Naive thymus-derived CD4-positive, alpha-beta T cell (primary cell): ENCODE data around the gene GUK1. TPM values are rescaled to one million over a fixed set of nuclear protein-coding genes. Genes with fewer than 3 reads are reported as not detected.
A peak's percentile ranks its signal among the peaks of the same experiment; 100 is the strongest.

ENCODE experiments used
- ATAC-seq: fragments of 150-1000 bp; cut with Tn5 transposase; 2 replicates; pipeline ENCODE4 v1.10.0; 2021; ENCODE audit warnings: mild to moderate bottlenecking, moderate library complexity
- CTCF ChIA-PET: fragments of 350-600 bp; sonication (Branson Sonifier 250); formaldehyde crosslinking; loops from one replicate; lab custom pipeline; 2021; ENCODE audit warnings: antibody characterized with exemption; lab: Charles Lee
- POLR2A ChIA-PET: fragments of 350-600 bp; sonication (Branson Sonifier 250); formaldehyde crosslinking; loops from one replicate; lab custom pipeline; 2021; ENCODE audit warnings: antibody characterized with exemption, inconsistent platforms; lab: Charles Lee
- DNase-seq, 9 donors: peaks; one replicate each; pipeline versions ENCODE4 v3.0.0 to v3.0.0-alpha.2; 2020 to 2022; ENCODE audit warnings: mixed read lengths in 1 of 9
- H3K27ac ChIP-seq: one replicate; pipeline ENCODE4 v1.7.0; 2013; ENCODE audit warnings: mild to moderate bottlenecking, low read depth, low read length, moderate library complexity
- H3K27me3 ChIP-seq, 2 donors: one replicate each; pipeline ENCODE4 v1.7.0; 2013; ENCODE audit warnings: low read length in 2 of 2, mild to moderate bottlenecking in 2 of 2, moderate library complexity in 2 of 2; ENCODE audit not compliant: control insufficient read depth in 2 of 2, insufficient read depth in 2 of 2
- H3K36me3 ChIP-seq, 3 experiments: 1 replicate in 2 of 3; 2 replicates in 1 of 3; pipeline ENCODE4 v1.7.0; 2013; ENCODE audit warnings: low read length in 3 of 3, mild to moderate bottlenecking in 3 of 3, moderate library complexity in 1 of 3; ENCODE audit not compliant: insufficient read depth in 3 of 3, control insufficient read depth in 2 of 3
- H3K4me1 ChIP-seq, 2 donors: one replicate each; pipeline ENCODE4 v1.7.0; 2013; ENCODE audit warnings: low read length in 2 of 2, mild to moderate bottlenecking in 2 of 2, moderate library complexity in 1 of 2; ENCODE audit not compliant: control insufficient read depth in 2 of 2, insufficient read depth in 2 of 2
- H3K4me3 ChIP-seq: 2 replicates; pipeline ENCODE4 v1.7.0; 2013; ENCODE audit warnings: mild to moderate bottlenecking, low read length
- H3K9me3 ChIP-seq, 3 experiments: 1 replicate in 2 of 3; 2 replicates in 1 of 3; pipeline ENCODE4 v1.7.0; 2013; ENCODE audit warnings: low read length in 3 of 3; ENCODE audit not compliant: control insufficient read depth in 2 of 3
- H3K27ac Mint-ChIP-seq, 9 donors: one replicate each; pipeline ENCODE4 v1.8.0; 2020 to 2022; ENCODE audit warnings: mixed read lengths in 9 of 9, mild to moderate bottlenecking in 8 of 9, moderate library complexity in 5 of 9, inconsistent platforms in 2 of 9
- H3K27me3 Mint-ChIP-seq, 5 donors: one replicate each; pipeline ENCODE4 v1.8.0; 2021 to 2022; ENCODE audit warnings: mixed read lengths in 5 of 5, mild to moderate bottlenecking in 1 of 5
- H3K36me3 Mint-ChIP-seq, 5 donors: one replicate each; pipeline ENCODE4 v1.8.0; 2020 to 2022; ENCODE audit warnings: mixed read lengths in 5 of 5, mild to moderate bottlenecking in 3 of 5, inconsistent platforms in 1 of 5
- H3K4me1 Mint-ChIP-seq, 7 donors: one replicate each; pipeline ENCODE4 v1.8.0; 2020 to 2022; ENCODE audit warnings: mixed read lengths in 7 of 7, mild to moderate bottlenecking in 3 of 7, inconsistent platforms in 1 of 7
- H3K4me3 Mint-ChIP-seq, 10 donors: one replicate each; pipeline ENCODE4 v1.8.0; 2020 to 2022; ENCODE audit warnings: mild to moderate bottlenecking in 10 of 10, mixed read lengths in 10 of 10, moderate library complexity in 6 of 10, inconsistent platforms in 2 of 10
- H3K9me3 Mint-ChIP-seq, 11 donors: one replicate each; pipeline ENCODE4 v1.8.0; 2020 to 2022; ENCODE audit warnings: mixed read lengths in 11 of 11, mild to moderate bottlenecking in 4 of 11, inconsistent platforms in 1 of 11, moderate library complexity in 1 of 11
- intact Hi-C, 2 donors: fragments of 100-400 bp; cut with micrococcal nuclease; formaldehyde crosslinking; loops; one replicate each; pipeline ENCODE4 v1.15.1; 2023
- polyA plus RNA-seq, 2 donors: library from polyadenylated mRNA; unstranded; fragments of 300-500 nt; fragmentation: Illumina TruSeq; gene quantifications; one replicate each; pipeline ENCODE4 v1.2.3, GENCODE V29; 2021
- total RNA-seq, 6 experiments: library from RNA in 5 of 6; stranded (reverse) in 5 of 6; gene quantifications; 1 replicate in 5 of 6; 2 replicates in 1 of 6; pipeline ENCODE4 v1.2.3 and lab custom pipeline; 2021 to 2026

The GUK1 gene
- total and polyA plus RNA-seq, 7 experiments from 2014 or later = 145 to 315 (median 279) TPM

DNA sequence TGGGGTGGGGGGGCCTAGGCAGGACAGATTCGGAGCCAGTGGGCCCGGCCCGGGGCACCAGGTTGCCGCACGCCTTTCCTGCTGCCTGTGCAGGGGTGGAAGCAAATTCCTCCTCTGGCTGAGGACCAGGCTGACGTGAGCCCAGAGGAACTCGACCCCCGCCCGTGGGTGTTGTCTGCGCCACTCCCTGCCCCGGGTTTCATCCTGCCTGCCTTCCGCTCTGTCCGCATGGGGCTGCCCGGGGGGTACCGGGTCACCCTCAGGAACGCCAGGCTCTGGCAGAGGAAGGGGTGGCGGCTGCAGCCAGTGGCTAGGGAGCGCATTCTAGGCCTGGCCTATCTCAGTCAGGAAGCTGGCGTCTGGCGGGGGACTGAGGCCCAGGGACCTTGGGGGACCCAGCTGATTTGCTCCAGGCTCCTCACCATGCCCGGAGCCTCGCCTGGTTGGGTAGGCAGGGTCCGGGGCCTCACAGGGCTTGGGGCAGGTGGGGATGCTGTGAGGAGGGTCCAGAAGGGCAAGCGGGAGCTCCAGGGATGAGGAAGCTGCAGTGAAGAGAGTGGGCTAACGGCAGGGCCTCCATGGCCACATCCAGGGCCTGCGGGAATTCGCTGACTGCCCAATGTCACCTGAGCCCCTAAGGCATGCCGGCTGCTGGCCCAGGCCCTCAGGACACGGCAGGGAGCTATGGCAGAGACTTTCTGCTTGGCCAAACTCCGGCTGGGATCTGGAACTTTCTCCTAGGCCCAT lies 23.1 kb downstream of the GUK1 start:
- no peak overlapping the region for H3K4me3 ChIP-seq
- H3K27ac ChIP-seq = peak overlapping the region; percentile 92
- H3K9me3 Mint-ChIP-seq = peaks cover 0 to 2% (median 0%) of the 10 kb centered on the region in 11 donors
- no peaks in the 10 kb centered on the region for H3K27me3 ChIP-seq
- peaks cover 14 to 36% of the 10 kb centered on the region in 2 donors for H3K4me1 ChIP-seq
- peak overlapping the region in 2 of 10 donors; percentile 34 to 52 for H3K4me3 Mint-ChIP-seq
- ATAC-seq (no peak), DNase-seq (no peak)
- CTCF ChIA-PET = interaction anchor here (1.2 to 1.4 kb wide), 2 partner anchors 19 to 23 kb away, joined by 3 to 4 read pairs; partner anchors contain the start of gene GUK1
- H3K36me3 Mint-ChIP-seq = no peaks in the 10 kb centered on the region
- peak overlapping the region in 7 of 9 donors; percentile 41 to 98 (median 97) for H3K27ac Mint-ChIP-seq
- no peaks in the 10 kb centered on the region for H3K36me3 ChIP-seq
- POLR2A ChIA-PET = interaction anchor here (0.6 to 8.3 kb wide), 6 partner anchors 14 to 295 kb away, joined by 3 to 109 read pairs (median 6); partner anchors contain the start of genes GJC2 and GUK1
- H3K9me3 ChIP-seq = no peaks in the 10 kb centered on the region
- intact Hi-C loops = loop anchor here in 1 of 2 donors (10.0 kb wide), 1 partner anchor 1182 kb away; the partner anchor contains the start of gene CCSAP
- peaks cover 7 to 49% (median 34%) of the 10 kb centered on the region in 7 donors for H3K4me1 Mint-ChIP-seq
- H3K27me3 Mint-ChIP-seq = no peaks in the 10 kb centered on the region

DNA sequence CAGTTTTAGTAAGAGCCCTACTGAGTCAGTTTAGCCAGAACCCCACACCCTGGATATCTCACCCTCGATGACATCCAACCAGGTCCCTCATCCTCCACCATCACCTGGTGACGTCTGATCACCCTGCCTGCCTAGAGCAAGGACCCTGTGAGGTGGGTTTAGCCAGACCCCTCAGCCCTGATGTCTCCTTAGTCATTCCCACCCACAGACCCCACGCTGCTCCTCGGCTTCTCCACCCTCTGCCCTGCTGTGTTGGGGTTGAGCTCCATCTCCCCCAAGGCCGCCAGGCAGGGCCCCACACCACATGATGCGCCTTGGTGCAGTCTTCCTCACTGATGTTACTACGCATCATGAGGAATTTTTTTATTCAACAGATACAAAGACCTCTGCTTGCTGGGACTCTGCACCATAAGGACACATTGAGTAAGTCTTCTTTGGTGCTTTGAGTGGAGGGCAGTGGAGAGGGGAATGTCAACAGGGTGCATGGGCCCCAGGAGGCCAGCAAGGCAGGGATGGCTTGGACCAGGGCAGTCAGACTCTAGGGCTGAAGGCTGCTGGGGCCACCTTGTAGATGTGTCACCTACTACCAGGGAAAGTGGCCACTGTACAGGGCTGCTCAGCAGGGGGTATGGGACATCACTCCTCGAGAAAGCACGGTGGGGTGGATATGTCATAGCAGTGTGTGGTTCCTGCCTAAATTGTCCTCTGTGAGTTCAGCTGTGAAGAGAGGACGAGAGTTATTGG lies 23.9 kb downstream of the GUK1 start:
- DNase-seq (no peak), ATAC-seq (no peak)
- H3K9me3 Mint-ChIP-seq = peaks cover 0 to 2% (median 0%) of the 10 kb centered on the region in 11 donors
- Histone ChIP-seq H3K4me3 (no peak overlapping the region), H3K9me3 (no peaks in the 10 kb centered on the region), H3K27ac (peak overlapping the region; percentile 92), H3K27me3 (no peaks in the 10 kb centered on the region), H3K4me1 (peaks cover 14 to 36% of the 10 kb centered on the region in 2 donors), H3K36me3 (peaks cover 0 to 7% (median 0%) of the 10 kb centered on the region in 3 experiments)
- H3K36me3 Mint-ChIP-seq = no peaks in the 10 kb centered on the region
- intact Hi-C loops = loop anchor here in 1 of 2 donors (2.0 to 10.0 kb wide), 2 partner anchors 301 to 1181 kb away; partner anchors contain the start of gene CCSAP
- ChIA-PET CTCF (interaction anchor here (1.2 kb wide), 1 partner anchor 24 kb away, joined by 4 read pairs; the partner anchor contains the start of gene GUK1), POLR2A (interaction anchor here (0.6 to 8.3 kb wide), 5 partner anchors 7 to 1382 kb away, joined by 4 to 109 read pairs (median 19); partner anchors contain the start of genes GJC2 and GUK1)
- H3K27ac Mint-ChIP-seq = peak overlapping the region; percentile 87 to 98 (median 98)
- peaks cover 7 to 55% (median 38%) of the 10 kb centered on the region in 7 donors for H3K4me1 Mint-ChIP-seq
- no peaks in the 10 kb centered on the region for H3K27me3 Mint-ChIP-seq
- peak overlapping the region; percentile 7 to 92 (median 82) for H3K4me3 Mint-ChIP-seq

DNA sequence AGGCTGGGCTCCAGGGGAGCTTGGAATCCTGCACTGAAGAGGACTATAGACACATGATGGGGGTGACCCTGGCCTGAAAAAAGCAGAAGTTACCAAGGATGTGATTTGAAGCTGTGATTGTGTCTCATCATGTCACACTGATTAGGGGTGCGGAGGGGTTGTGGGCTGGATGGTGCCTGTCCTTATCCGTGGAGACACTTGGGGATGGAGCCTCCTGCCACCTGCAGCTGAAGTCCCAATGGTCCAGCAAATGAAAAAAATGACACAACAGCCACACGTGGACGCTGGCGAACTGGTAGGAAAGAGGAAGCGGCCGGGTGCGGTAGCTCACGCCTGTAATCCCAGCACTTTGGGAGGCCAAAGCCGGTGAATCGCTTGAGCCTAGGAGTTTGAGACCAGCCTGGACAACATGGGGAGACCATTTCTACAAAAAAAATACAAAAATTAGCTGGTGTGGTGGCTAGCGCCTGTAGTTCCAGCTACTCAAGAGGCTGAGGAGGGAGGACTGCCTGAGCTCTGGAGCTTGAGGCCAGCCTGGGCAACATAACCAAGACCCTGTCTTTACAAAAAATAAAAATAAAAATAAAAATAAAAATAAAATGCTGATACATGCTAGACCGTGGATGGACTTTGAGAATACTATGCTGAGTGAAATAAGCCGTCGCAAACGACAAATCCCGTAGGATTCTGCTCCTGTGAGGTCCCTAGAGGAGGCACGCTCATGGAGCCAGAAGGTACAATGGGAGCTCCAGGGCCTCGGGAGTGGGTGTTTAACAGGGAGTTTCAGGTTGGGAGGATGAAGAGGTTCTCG lies 24.7 kb downstream of the GUK1 start:
- Histone ChIP-seq H3K4me3 (peak overlapping the region; percentile 67), H3K27me3 (no peaks in the 10 kb centered on the region), H3K36me3 (peaks cover 0 to 12% (median 0%) of the 10 kb centered on the region in 3 experiments), H3K27ac (peak overlapping the region; percentile 92), H3K9me3 (no peaks in the 10 kb centered on the region), H3K4me1 (peaks cover 14 to 39% of the 10 kb centered on the region in 2 donors)
- Mint-ChIP-seq H3K4me1 (peaks cover 9 to 63% (median 45%) of the 10 kb centered on the region in 7 donors), H3K9me3 (peaks cover 0 to 2% (median 0%) of the 10 kb centered on the region in 11 donors), H3K4me3 (peak overlapping the region; percentile 76 to 92 (median 88)), H3K27me3 (no peaks in the 10 kb centered on the region), H3K27ac (peak overlapping the region; percentile 87 to 98 (median 98)), H3K36me3 (no peaks in the 10 kb centered on the region)
- ChIA-PET POLR2A (interaction anchor here (0.7 to 8.3 kb wide), 16 partner anchors 8 to 322 kb away, joined by 3 to 109 read pairs (median 8); partner anchors contain the start of genes GJC2, GUK1 and RNF187), CTCF (interaction anchor here (0.6 to 3.5 kb wide), 7 partner anchors 20 to 61 kb away, joined by 3 to 34 read pairs (median 3); partner anchors contain the start of genes C1orf35 and GUK1)
- ATAC-seq (no peak), DNase-seq (no peak)
- intact Hi-C loops = loop anchor here (1.0 to 10.0 kb wide), 13 partner anchors 8 to 1180 kb away; partner anchors contain the start of genes GUK1 (in 2 of the 2), ARF1 (in 1 of the 2), C1orf35 (in 1 of the 2) and CCSAP (in 1 of the 2)

DNA sequence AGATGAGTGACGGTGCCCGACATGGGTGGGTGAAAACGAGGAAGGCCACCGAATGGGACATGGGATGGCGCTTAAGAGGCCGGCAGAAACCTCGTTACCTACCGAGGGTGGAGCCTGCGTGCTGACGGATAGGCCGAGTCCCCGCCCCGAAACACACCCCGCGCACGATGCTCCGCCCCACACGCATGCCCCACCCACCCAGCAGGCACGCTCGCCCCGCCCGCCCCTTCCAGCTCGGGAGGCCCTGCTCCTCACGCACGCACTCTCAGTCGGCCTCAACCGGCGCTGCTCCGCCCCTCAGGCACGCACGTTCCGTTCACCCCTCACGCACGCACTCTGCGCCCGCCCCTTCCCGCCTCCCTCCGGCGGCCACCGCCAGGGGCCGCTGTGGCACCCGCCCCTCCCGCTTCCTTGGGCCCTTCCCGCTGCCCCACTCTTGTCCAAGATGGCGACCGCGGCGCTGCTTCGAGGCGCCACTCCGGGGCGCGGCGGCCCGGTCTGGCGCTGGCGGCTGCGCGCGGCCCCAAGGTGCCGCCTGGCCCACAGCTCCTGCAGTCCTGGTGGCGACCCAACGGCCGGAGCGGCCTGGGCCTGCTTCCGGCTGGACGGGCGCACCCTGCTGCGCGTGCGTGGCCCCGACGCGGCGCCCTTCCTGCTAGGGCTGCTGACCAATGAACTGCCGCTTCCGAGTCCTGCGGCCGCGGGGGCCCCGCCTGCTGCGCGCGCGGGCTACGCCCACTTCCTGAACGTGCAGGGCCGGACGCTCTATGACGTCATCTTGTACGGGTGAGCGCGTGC lies 25.5 kb downstream of the GUK1 start, which contains the start of gene IBA57:
IBA57 (plus strand) TSS at position 433 of the 798 bp plus-strand sequence; CDS start at position 446, 13 bp downstream.
- CTCF ChIA-PET = interaction anchor here (0.6 to 3.5 kb wide), 7 partner anchors 21 to 1090 kb away, joined by 3 to 34 read pairs (median 3); partner anchors contain the start of genes C1orf35 and GUK1
- Histone ChIP-seq H3K36me3 (peaks cover 0 to 16% (median 0%) of the 10 kb centered on the region in 3 experiments), H3K9me3 (no peaks in the 10 kb centered on the region), H3K27me3 (no peaks in the 10 kb centered on the region), H3K4me3 (peak within 1 kb of the TSS; percentile 79), H3K4me1 (peaks cover 14 to 39% of the 10 kb centered on the region in 2 donors), H3K27ac (peak within 1 kb of the TSS; percentile 97)
- H3K4me1 Mint-ChIP-seq = peaks cover 10 to 65% (median 48%) of the 10 kb centered on the region in 7 donors
- peaks cover 0 to 2% (median 0%) of the 10 kb centered on the region in 11 donors for H3K9me3 Mint-ChIP-seq
- peak within 1 kb of the TSS; percentile 76 to 92 (median 88) for H3K4me3 Mint-ChIP-seq
- POLR2A ChIA-PET = interaction anchor here (0.7 to 8.3 kb wide), 19 partner anchors 9 to 321 kb away, joined by 3 to 109 read pairs (median 6); partner anchors contain the start of genes ARF1, GUK1 and RNF187
- DNase-seq = peak; percentile 99 to 100 (median 100)
- intact Hi-C loops = loop anchor here (1.0 to 10.0 kb wide), 18 partner anchors 9 to 1179 kb away; partner anchors contain the start of genes ARF1 (in 2 of the 2), C1orf35 (in 2 of the 2), GUK1 (in 2 of the 2) and MRPL55 (in 2 of the 2)
- H3K36me3 Mint-ChIP-seq = no peaks in the 10 kb centered on the region
- H3K27ac Mint-ChIP-seq = peak within 1 kb of the TSS; percentile 87 to 98 (median 98)
- peak; percentile 89 for ATAC-seq
- H3K27me3 Mint-ChIP-seq = no peaks in the 10 kb centered on the region
